DOHH2 (cell line): ENCODE measurements around the gene PCNX3.

ENCODE experiments used
- H3F3A ChIP-seq: fragments of 200-600 bp; sonication (generic), shearing (Covaris generic); 2 replicates; pipeline ENCODE4 v1.6.0; 2016; ENCODE audit warnings: antibody characterized with exemption, mild to moderate bottlenecking; ENCODE audit not compliant: control insufficient read depth, insufficient read depth
- H3K27ac ChIP-seq: fragments of 200-600 bp; sonication (generic); 2 replicates; pipeline ENCODE4 v1.5.1; 2014; ENCODE audit warnings: low read depth, mild to moderate bottlenecking, low read length, moderate library complexity
- H3K27me3 ChIP-seq: fragments of 200-600 bp; sonication (generic); 2 replicates; pipeline ENCODE4 v1.6.1; 2014; ENCODE audit warnings: mild to moderate bottlenecking, low read length, mixed read lengths; ENCODE audit not compliant: control insufficient read depth
- H3K36me3 ChIP-seq: fragments of 200-600 bp; sonication (generic); 2 replicates; pipeline ENCODE4 v1.6.1; 2014; ENCODE audit warnings: mild to moderate bottlenecking, low read length, moderate library complexity, mixed read lengths; ENCODE audit not compliant: control insufficient read depth
- H3K4me1 ChIP-seq: fragments of 200-600 bp; sonication (generic); 2 replicates; pipeline ENCODE4 v1.6.1; 2014; ENCODE audit warnings: mild to moderate bottlenecking, low read length, mixed read lengths; ENCODE audit not compliant: control insufficient read depth
- H3K4me2 ChIP-seq: fragments of 200-600 bp; sonication (generic); 2 replicates; pipeline ENCODE4 v1.6.0; 2014; ENCODE audit warnings: mild to moderate bottlenecking, low read length, moderate library complexity
- H3K4me3 ChIP-seq: fragments of 200-600 bp; sonication (generic); 2 replicates; pipeline ENCODE4 v1.5.1; 2014; ENCODE audit warnings: mild to moderate bottlenecking, low read length, mixed read lengths
- H3K79me2 ChIP-seq: fragments of 200-600 bp; sonication (generic); 2 replicates; pipeline ENCODE4 v1.6.1; 2014; ENCODE audit warnings: mild to moderate bottlenecking, low read length, mixed read lengths; ENCODE audit not compliant: control insufficient read depth
- H3K9me2 ChIP-seq: fragments of 200-600 bp; sonication (generic); replicated peaks from 2 replicates; pipeline ENCODE4 v1.6.1; 2014; ENCODE audit warnings: mild to moderate bottlenecking, low read length, mixed read lengths; ENCODE audit not compliant: control insufficient read depth
- H3K9me3 ChIP-seq: fragments of 200-600 bp; sonication (generic); 2 replicates; pipeline ENCODE4 v1.6.1; 2014; ENCODE audit warnings: antibody characterized with exemption, low read length, mixed read lengths; ENCODE audit not compliant: control insufficient read depth, insufficient read depth
- H4K20me1 ChIP-seq: fragments of 200-600 bp; sonication (generic); 2 replicates; pipeline ENCODE4 v1.6.0; 2014; ENCODE audit warnings: low read depth, mild to moderate bottlenecking, antibody characterized with exemption, low read length, moderate library complexity; ENCODE audit not compliant: control insufficient read depth, insufficient read depth
- CTCF ChIP-seq: fragments of 200-600 bp; sonication (generic); IDR thresholded peaks from one replicate; pipeline ENCODE4 v1.5.1; 2014; ENCODE audit warnings: antibody characterized with exemption, mild to moderate bottlenecking, low read depth, low read length; ENCODE audit not compliant: poor library complexity, severe bottlenecking
- EZH2phosphoT487 ChIP-seq: fragments of 200-600 bp; sonication (generic); IDR thresholded peaks from 2 replicates; pipeline ENCODE4 v1.6.1; 2017; ENCODE audit warnings: borderline replicate concordance, mild to moderate bottlenecking, antibody characterized with exemption, low read length, moderate library complexity, mixed read lengths

The PCNX3 gene

GRCh38 chr11:65595131-65595530, 20.4 kb upstream of the PCNX3 start:
- H3K27ac ChIP-seq: no peak overlapping the region
- no peaks in the 10 kb centered on the region for H3K9me3 ChIP-seq
- H4K20me1 ChIP-seq: no peaks in the 10 kb centered on the region
- H3K4me1 ChIP-seq: no peaks in the 10 kb centered on the region
- no peaks in the 10 kb centered on the region for H3K27me3 ChIP-seq
- no peak overlapping the region for H3K4me3 ChIP-seq
- peaks cover 10% of the 10 kb centered on the region for H3K36me3 ChIP-seq
- H3K4me2 ChIP-seq: no peak overlapping the region
- no peaks in the 10 kb centered on the region for H3K9me2 ChIP-seq
- no peaks in the 10 kb centered on the region for H3F3A ChIP-seq
- no peak for TF ChIP-seq CTCF
- TF ChIP-seq EZH2phosphoT487: no peak
- no peaks in the 10 kb centered on the region for H3K79me2 ChIP-seq

DNA sequence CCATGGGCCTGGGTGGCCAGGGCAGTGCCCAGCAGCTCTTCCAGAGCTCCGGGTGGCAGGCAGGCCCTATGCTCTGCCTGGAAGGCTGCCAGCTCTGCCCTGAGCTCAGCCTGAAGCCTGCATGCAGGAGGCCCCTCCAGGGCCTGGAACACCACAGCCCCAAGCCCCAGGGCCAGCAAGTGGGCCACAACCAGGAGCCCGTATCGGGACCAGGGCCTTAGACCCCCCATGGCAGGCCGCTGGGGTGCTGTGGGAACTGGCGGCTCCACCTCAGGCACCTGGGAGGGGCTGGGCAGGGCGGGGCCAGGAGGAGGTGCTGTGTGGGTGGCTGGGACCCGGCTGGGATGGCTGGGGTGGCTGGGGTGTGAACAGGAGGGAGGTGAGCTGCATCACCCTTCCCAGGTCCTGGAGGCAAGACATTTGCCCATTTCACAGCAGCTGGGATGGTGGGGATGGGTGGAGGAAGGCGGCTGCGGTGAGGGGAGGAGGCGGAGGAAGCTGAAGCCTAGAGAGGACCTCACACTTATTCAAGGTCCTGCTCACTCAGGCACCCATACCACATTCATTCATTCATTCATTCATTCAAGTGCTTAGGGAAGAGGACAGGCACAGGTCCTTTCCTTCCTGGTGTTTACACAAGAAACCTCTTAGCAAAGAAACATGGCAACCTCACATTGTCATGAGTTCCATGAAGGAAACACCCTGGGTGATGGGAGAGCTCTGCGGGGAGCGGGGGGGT, 19.9 kb upstream of the PCNX3 start, which contains the start of gene KCNK7:
TSS of gene KCNK7 (minus strand) at position 258 of the 739 bp plus-strand sequence. CDS start at position 230, 28 bp downstream.
- H3K27ac ChIP-seq: no peak within 1 kb of the TSS
- no peaks in the 10 kb centered on the region for H3K9me3 ChIP-seq
- no peaks in the 10 kb centered on the region for H3K4me1 ChIP-seq
- no peak for TF ChIP-seq EZH2phosphoT487
- TF ChIP-seq CTCF: no peak
- H3K36me3 ChIP-seq: peaks cover 8% of the 10 kb centered on the region; the same call in 1 of the 2 replicates
- no peaks in the 10 kb centered on the region for H3K27me3 ChIP-seq
- H3K9me2 ChIP-seq: no peaks in the 10 kb centered on the region
- H3K4me2 ChIP-seq: no peak within 1 kb of the TSS
- no peaks in the 10 kb centered on the region for H3F3A ChIP-seq
- no peaks in the 10 kb centered on the region for H3K79me2 ChIP-seq
- no peak within 1 kb of the TSS for H3K4me3 ChIP-seq
- H4K20me1 ChIP-seq: no peaks in the 10 kb centered on the region

DNA sequence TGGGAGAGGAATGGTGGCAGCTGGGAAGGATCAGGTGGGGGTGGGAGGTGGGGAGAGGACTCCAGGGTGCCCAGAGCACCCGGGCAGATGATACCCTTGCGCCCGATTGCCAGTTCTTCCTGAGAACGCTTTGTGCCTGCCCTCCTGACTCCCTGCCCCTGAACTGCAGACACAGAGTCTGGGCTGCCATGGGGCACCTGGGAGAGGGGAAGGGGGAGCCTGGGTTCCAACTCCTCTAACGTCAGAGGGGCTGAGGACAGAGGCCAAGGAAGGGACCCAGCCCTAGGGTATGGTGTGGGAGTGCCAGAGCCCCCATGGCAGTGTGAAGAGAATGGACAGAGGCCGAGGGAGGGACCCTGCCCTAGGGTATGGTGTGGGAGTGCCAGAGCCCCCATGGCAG, 19.1 kb upstream of the PCNX3 start:
- Histone ChIP-seq H4K20me1 (no peaks in the 10 kb centered on the region), H3K9me3 (no peaks in the 10 kb centered on the region), H3K4me3 (no peak overlapping the region), H3F3A (no peaks in the 10 kb centered on the region), H3K4me1 (no peaks in the 10 kb centered on the region), H3K27me3 (no peaks in the 10 kb centered on the region), H3K4me2 (no peak overlapping the region), H3K9me2 (no peaks in the 10 kb centered on the region), H3K79me2 (no peaks in the 10 kb centered on the region), H3K27ac (no peak overlapping the region), H3K36me3 (peaks cover 8% of the 10 kb centered on the region; the same call in 1 of the 2 replicates)
- no peak for TF ChIP-seq CTCF
- no peak for TF ChIP-seq EZH2phosphoT487
